Measurements from ENCODE around the gene CYP19A1. TPM values are rescaled to one million over a fixed set of nuclear protein-coding genes. Genes with fewer than 3 reads are reported as not detected.

CYP19A1 gene
- total and polyA plus RNA-seq, 7 donors, result 0.10 to 0.71 (median 0.41) TPM; not detected in 4

- no peak for TF ChIP-seq EP300 (IDR thresholded peaks at IDR 0.05)
- TF ChIP-seq POLR2AphosphoS5 (IDR thresholded peaks at IDR 0.05), result no peak
- no peak for TF ChIP-seq CTCF (IDR thresholded peaks at IDR 0.05)
- no peak for TF ChIP-seq POLR2A (IDR thresholded peaks at IDR 0.05)
- peaks cover 0 to 14% (median 6%) of the 10 kb centered on the region in 4 donors for H3K4me1 ChIP-seq
- no peaks in the 10 kb centered on the region for H3K27me3 ChIP-seq
- no peaks in the 10 kb centered on the region for H3K9me3 ChIP-seq
- 91 to 96% methylated on average over 3 of the region's 3 CpGs for WGBS, 2 donors
- intact Hi-C loops (cut with DNase I), result no loop called here
- no peak for DNase-seq
- H3K36me3 ChIP-seq, result no peaks in the 10 kb centered on the region
- no peak overlapping the region for H3K4me3 ChIP-seq
- H3K27ac ChIP-seq, result no peak overlapping the region
Measured at GRCh38 chr15:51350723-51351122, 12.3 kb upstream of the CYP19A1 start.

DNA sequence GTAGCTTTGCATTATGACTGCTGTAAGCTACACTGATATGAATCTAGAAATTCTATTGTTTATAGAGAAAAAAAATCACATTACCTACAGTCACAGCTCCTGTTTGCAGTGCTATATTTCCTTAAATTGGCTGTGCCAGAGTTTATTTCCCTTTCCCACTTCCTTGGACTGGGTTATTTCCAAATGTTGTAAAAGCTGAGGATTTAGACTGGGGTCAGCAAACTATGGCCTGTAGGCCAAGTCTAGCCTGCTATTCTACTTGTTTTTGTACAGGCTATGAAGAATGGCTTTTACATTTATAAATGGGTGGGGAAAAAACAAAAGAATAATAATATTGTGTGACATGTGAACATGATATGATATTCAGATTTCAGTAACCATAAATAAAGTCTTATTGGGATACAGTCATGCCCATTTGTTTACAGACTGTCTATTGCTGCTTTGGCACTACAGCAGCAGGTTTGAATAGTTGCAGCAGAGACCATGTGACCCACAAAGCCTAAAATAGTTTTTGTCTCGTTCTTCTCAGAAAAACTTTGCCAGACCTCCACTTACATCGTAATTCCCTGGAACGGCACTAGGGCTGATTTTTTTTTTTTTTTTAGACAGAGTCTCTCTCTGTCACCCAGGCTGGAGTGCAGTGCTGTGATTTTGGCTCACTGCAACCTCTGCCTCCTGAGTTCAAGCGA lies 10.9 kb upstream of the CYP19A1 start:
- TF ChIP-seq POLR2A (IDR thresholded peaks at IDR 0.05), result no peak
- peak in 1 of 4 donors; percentile 15 for TF ChIP-seq POLR2AphosphoS5 (IDR thresholded peaks at IDR 0.05)
- peaks cover 0 to 14% (median 6%) of the 10 kb centered on the region in 4 donors for H3K4me1 ChIP-seq
- intact Hi-C loops (cut with DNase I), result no loop called here
- H3K9me3 ChIP-seq, result no peaks in the 10 kb centered on the region
- WGBS, 2 donors, result 67 to 75% methylated on average over 4 of the region's 4 CpGs
- peak overlapping the region in 2 of 4 donors; percentile 28 to 36 for H3K27ac ChIP-seq
- no peaks in the 10 kb centered on the region for H3K27me3 ChIP-seq
- no peaks in the 10 kb centered on the region for H3K36me3 ChIP-seq
- no peak for DNase-seq
- no peak overlapping the region for H3K4me3 ChIP-seq

GRCh38 chr15:51348688-51349087 lies 10.3 kb upstream of the CYP19A1 start:
- H3K27me3 ChIP-seq, result no peaks in the 10 kb centered on the region
- no peak overlapping the region for H3K4me3 ChIP-seq
- peak overlapping the region in 2 of 4 donors; percentile 28 to 36 for H3K27ac ChIP-seq
- no peaks in the 10 kb centered on the region for H3K9me3 ChIP-seq
- intact Hi-C loops (cut with DNase I), result no loop called here
- H3K36me3 ChIP-seq, result no peaks in the 10 kb centered on the region
- H3K4me1 ChIP-seq, result peaks cover 0 to 14% (median 6%) of the 10 kb centered on the region in 4 donors
- TF ChIP-seq POLR2AphosphoS5 (IDR thresholded peaks at IDR 0.05) (no peak), EP300 (IDR thresholded peaks at IDR 0.05) (no peak), CTCF (IDR thresholded peaks at IDR 0.05) (no peak), POLR2A (IDR thresholded peaks at IDR 0.05) (no peak)
- WGBS, 2 donors, result 58 to 75% methylated on average over 5 of the region's 5 CpGs
- no peak for DNase-seq

GRCh38 chr15:51346136-51346535 lies 7.7 kb upstream of the CYP19A1 start:
- no peak for DNase-seq
- H3K27ac ChIP-seq, result no peak overlapping the region
- peaks cover 0 to 19% (median 3%) of the 10 kb centered on the region in 3 donors for H3K27me3 ChIP-seq
- H3K4me1 ChIP-seq, result peaks cover 0 to 26% (median 17%) of the 10 kb centered on the region in 4 donors
- intact Hi-C loops (cut with DNase I), result no loop called here
- no peaks in the 10 kb centered on the region for H3K36me3 ChIP-seq
- 61 to 81% methylated on average over 3 of the region's 3 CpGs for WGBS, 2 donors
- TF ChIP-seq CTCF (IDR thresholded peaks at IDR 0.05) (no peak), POLR2A (IDR thresholded peaks at IDR 0.05) (no peak), POLR2AphosphoS5 (IDR thresholded peaks at IDR 0.05) (no peak), EP300 (IDR thresholded peaks at IDR 0.05) (no peak)
- no peaks in the 10 kb centered on the region for H3K9me3 ChIP-seq
- no peak overlapping the region for H3K4me3 ChIP-seq

DNA sequence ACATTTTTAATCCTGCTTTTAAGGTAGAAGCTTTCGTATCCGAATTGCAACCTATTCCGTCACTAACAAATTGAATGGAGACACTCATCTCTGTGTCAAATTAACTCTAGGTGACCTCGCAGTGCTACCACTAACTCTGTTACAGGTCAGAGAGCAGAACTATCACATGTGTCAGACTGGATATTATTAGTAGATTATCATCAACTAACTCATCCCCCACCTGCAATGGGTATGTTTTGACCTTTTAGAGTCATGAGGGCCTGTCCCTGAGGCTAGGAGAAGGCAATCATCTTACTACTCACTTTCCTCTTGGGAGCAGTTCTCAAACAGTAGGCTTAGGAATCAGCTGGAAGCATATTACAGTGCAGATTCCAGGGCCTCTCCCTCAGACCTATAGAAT lies 5.1 kb upstream of the CYP19A1 start:
- H3K4me1 ChIP-seq, result peaks cover 0 to 17% (median 11%) of the 10 kb centered on the region in 4 donors
- DNase-seq, result no peak
- TF ChIP-seq POLR2AphosphoS5 (IDR thresholded peaks at IDR 0.05) (no peak), EP300 (IDR thresholded peaks at IDR 0.05) (no peak), CTCF (IDR thresholded peaks at IDR 0.05) (no peak), POLR2A (IDR thresholded peaks at IDR 0.05) (no peak)
- H3K27me3 ChIP-seq, result peaks cover 0 to 28% (median 6%) of the 10 kb centered on the region in 3 donors
- H3K4me3 ChIP-seq, result no peak overlapping the region
- no peak overlapping the region for H3K27ac ChIP-seq
- WGBS, 2 donors, result 96 to 97% methylated on average over 4 of the region's 4 CpGs
- no peaks in the 10 kb centered on the region for H3K36me3 ChIP-seq
- no peaks in the 10 kb centered on the region for H3K9me3 ChIP-seq
- intact Hi-C loops (cut with DNase I), result no loop called here

Measured in sigmoid colon (tissue), 7 donors.